B cell (primary cell): Measurements from ENCODE around the gene LYST.

ENCODE experiments used
- EZH2 ChIP-seq: IDR thresholded peaks from 2 replicates; pipeline ENCODE4 v1.6.1; 2012; ENCODE audit warnings: borderline replicate concordance, low read depth, mild to moderate bottlenecking, moderate library complexity, low read length; ENCODE audit not compliant: insufficient read depth, poor library complexity, severe bottlenecking
- TF ChIP-seq, protein P1 (sequence below): fragments of 200-600 bp; IDR thresholded peaks from one replicate; pipeline ENCODE4 v1.8.0; 2022; ENCODE audit warnings: antibody characterized with exemption, mild to moderate bottlenecking

GRCh38 chr1:235722858-235723257 lies 143.8 kb downstream of the LYST start:
- TF ChIP-seq, protein P1, sequence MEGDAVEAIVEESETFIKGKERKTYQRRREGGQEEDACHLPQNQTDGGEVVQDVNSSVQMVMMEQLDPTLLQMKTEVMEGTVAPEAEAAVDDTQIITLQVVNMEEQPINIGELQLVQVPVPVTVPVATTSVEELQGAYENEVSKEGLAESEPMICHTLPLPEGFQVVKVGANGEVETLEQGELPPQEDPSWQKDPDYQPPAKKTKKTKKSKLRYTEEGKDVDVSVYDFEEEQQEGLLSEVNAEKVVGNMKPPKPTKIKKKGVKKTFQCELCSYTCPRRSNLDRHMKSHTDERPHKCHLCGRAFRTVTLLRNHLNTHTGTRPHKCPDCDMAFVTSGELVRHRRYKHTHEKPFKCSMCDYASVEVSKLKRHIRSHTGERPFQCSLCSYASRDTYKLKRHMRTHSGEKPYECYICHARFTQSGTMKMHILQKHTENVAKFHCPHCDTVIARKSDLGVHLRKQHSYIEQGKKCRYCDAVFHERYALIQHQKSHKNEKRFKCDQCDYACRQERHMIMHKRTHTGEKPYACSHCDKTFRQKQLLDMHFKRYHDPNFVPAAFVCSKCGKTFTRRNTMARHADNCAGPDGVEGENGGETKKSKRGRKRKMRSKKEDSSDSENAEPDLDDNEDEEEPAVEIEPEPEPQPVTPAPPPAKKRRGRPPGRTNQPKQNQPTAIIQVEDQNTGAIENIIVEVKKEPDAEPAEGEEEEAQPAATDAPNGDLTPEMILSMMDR, result no peak
- no peak for TF ChIP-seq EZH2
